Endothelial cell of umbilical vein (primary cell): ENCODE measurements around the gene NFIC. TPM values are rescaled to one million over a fixed set of nuclear protein-coding genes. Genes with fewer than 3 reads are reported as not detected.

Experiments used
- BruUV-seq: library from RNA; stranded (reverse); fragments of 400-500 nt; replicated peaks from 2 replicates; lab custom pipeline; 2021; lab: Mats Ljungman, UMichigan
- CTCF ChIA-PET: fragments of 300-600, 350-600 bp; sonication (Branson Sonifier 250); formaldehyde crosslinking; loops from one replicate; lab custom pipeline; 2021; ENCODE audit warnings: antibody characterized with exemption, inconsistent platforms; lab: Charles Lee
- POLR2A ChIA-PET: fragments of 300-600, 350-600 bp; sonication (Branson Sonifier 250); formaldehyde crosslinking; loops from one replicate; lab custom pipeline; 2021; ENCODE audit warnings: antibody characterized with exemption, inconsistent platforms; lab: Charles Lee
- DNase-seq: peaks from one replicate; pipeline ENCODE4 v3.0.0-alpha.2; 2011; ENCODE audit warnings: low read depth, low spot score
- FAIRE-seq: peaks from 2 replicates; lab custom pipeline; 2011; peaks lifted over from hg19 to GRCh38; lab: Jason Lieb, UNC
- H2AFZ ChIP-seq: 2 replicates; pipeline ENCODE4 v1.6.0; 2012; ENCODE audit warnings: low read depth, low read length, control low read depth, inconsistent platforms
- H3K27ac ChIP-seq: 2 replicates; pipeline ENCODE4 v1.5.1; 2011; ENCODE audit warnings: low read depth, mild to moderate bottlenecking, control low read depth, low read length, moderate library complexity; ENCODE audit not compliant: insufficient read depth
- H3K27me3 ChIP-seq, 2 experiments: 2 replicates each; pipeline versions ENCODE4 v1.6.0 to v1.6.1; 2011; ENCODE audit warnings: low read length in 2 of 2, mixed read lengths in 1 of 2; ENCODE audit not compliant: control insufficient read depth in 2 of 2, insufficient read depth in 2 of 2
- H3K36me3 ChIP-seq, 2 experiments: 2 replicates in 1 of 2; 3 replicates in 1 of 2; pipeline ENCODE4 v1.5.1; 2011; ENCODE audit warnings: low read length in 2 of 2, mild to moderate bottlenecking in 1 of 2, moderate library complexity in 1 of 2; ENCODE audit not compliant: control insufficient read depth in 2 of 2, insufficient read depth in 2 of 2; ENCODE audit errors: extremely low read depth in 1 of 2
- H3K4me1 ChIP-seq: 3 replicates; pipeline ENCODE4 v1.5.1; 2011; ENCODE audit warnings: mild to moderate bottlenecking, low read length; ENCODE audit not compliant: control insufficient read depth, insufficient read depth; ENCODE audit errors: extremely low read depth
- H3K4me2 ChIP-seq: 2 replicates; pipeline ENCODE4 v1.6.1; 2011; ENCODE audit warnings: low read length, control low read depth, mixed read lengths; ENCODE audit not compliant: insufficient read depth
- H3K4me3 ChIP-seq, 3 experiments: fragments of 200-600 bp in 1 of 3; sonication (generic), shearing (Covaris generic) in 1 of 3; replicated peaks in 1 of 3; 2 replicates each; pipeline ENCODE4 v1.5.1; 2011 to 2016; ENCODE audit warnings: control low read depth in 3 of 3, low read length in 3 of 3, mild to moderate bottlenecking in 2 of 3, inconsistent platforms in 1 of 3, low read depth in 1 of 3, moderate library complexity in 1 of 3; ENCODE audit not compliant: insufficient read depth in 1 of 3
- H3K79me2 ChIP-seq: 2 replicates; pipeline ENCODE4 v1.6.0; 2012; ENCODE audit warnings: low read length, inconsistent platforms; ENCODE audit not compliant: control insufficient read depth, insufficient read depth
- H3K9ac ChIP-seq: replicated peaks from 2 replicates; pipeline ENCODE3; 2011; ENCODE audit warnings: low read length, control low read depth; ENCODE audit not compliant: insufficient read depth; ENCODE audit errors: extremely low read depth
- H3K9me1 ChIP-seq: replicated peaks from 3 replicates; pipeline ENCODE4 v1.6.0; 2011; ENCODE audit warnings: mild to moderate bottlenecking, low read length; ENCODE audit not compliant: control insufficient read depth, insufficient read depth; ENCODE audit errors: extremely low read depth
- H3K9me3 ChIP-seq: replicated peaks from 2 replicates; pipeline ENCODE4 v1.5.1; 2012; ENCODE audit warnings: low read length, inconsistent platforms; ENCODE audit not compliant: control insufficient read depth, insufficient read depth
- H4K20me1 ChIP-seq: replicated peaks from 2 replicates; pipeline ENCODE3; 2011; ENCODE audit warnings: mild to moderate bottlenecking, low read length; ENCODE audit not compliant: control insufficient read depth, insufficient read depth; ENCODE audit errors: extremely low read depth
- EZH2 ChIP-seq: IDR thresholded peaks from 2 replicates; pipeline ENCODE4 v1.6.1; 2012; ENCODE audit warnings: borderline replicate concordance, low read depth, mild to moderate bottlenecking, moderate library complexity, low read length, inconsistent platforms; ENCODE audit not compliant: severe bottlenecking
- FOS ChIP-seq: IDR thresholded peaks from 2 replicates; pipeline ENCODE4 v1.6.1; 2011; ENCODE audit warnings: mild to moderate bottlenecking, low read length, moderate library complexity, borderline replicate concordance; ENCODE audit not compliant: insufficient read depth
- GATA2 ChIP-seq: IDR thresholded peaks from 2 replicates; pipeline ENCODE4 v1.7.0; 2011; ENCODE audit warnings: low read depth, mild to moderate bottlenecking, moderate library complexity, mixed read lengths, low read length; ENCODE audit not compliant: insufficient read length, insufficient read depth
- JUN ChIP-seq: IDR thresholded peaks from 2 replicates; pipeline ENCODE4 v1.6.1; 2011; ENCODE audit warnings: borderline replicate concordance, low read depth; ENCODE audit not compliant: insufficient read length, insufficient read depth
- MYC ChIP-seq: IDR thresholded peaks from one replicate; pipeline ENCODE4 v1.6.1; 2011; ENCODE audit warnings: mild to moderate bottlenecking, low read depth, low read length
- POLR2A ChIP-seq: IDR thresholded peaks from 2 replicates; pipeline ENCODE4 v1.6.1; 2012; ENCODE audit warnings: low read depth, mild to moderate bottlenecking, control low read depth, low read length
- POLR2AphosphoS5 ChIP-seq: IDR thresholded peaks from 2 replicates; pipeline ENCODE4 v1.6.1; 2012; ENCODE audit warnings: low read depth, mild to moderate bottlenecking, control low read depth, low read length, moderate library complexity; ENCODE audit not compliant: insufficient read depth
- dilution Hi-C: fragments of 300-500 bp; cut with MboI; formaldehyde crosslinking; loops from one replicate; pipeline ENCODE4 v1.15.0; 2019; ENCODE audit warnings: low sequenced_read_pairs; ENCODE audit not compliant: extremely low pct_ligation_motif_present
- intact Hi-C: fragments of 100-400 bp; cut with micrococcal nuclease; formaldehyde crosslinking; loops from one replicate; pipeline ENCODE4 v1.10.0; 2022
- polyA plus RNA-seq, 4 experiments: library from polyadenylated mRNA; depleted of rRNA in 3 of 4; stranded (reverse) in 3 of 4; unstranded in 1 of 4; fragments of >200 nt; gene quantifications; 2 replicates each; pipeline versions ENCODE4 v1.2.1 to v1.2.3, GENCODE V29; 2011 to 2012; ENCODE audit warnings: missing spikeins in 1 of 4
- total RNA-seq: library from RNA; stranded (reverse); gene quantifications from 2 replicates; pipeline ENCODE4 v1.2.3, GENCODE V29; 2021
- TF ChIP-seq, protein P1 (sequence below): IDR thresholded peaks from 2 replicates; pipeline ENCODE4 v1.6.1; 2011; ENCODE audit not compliant: insufficient read depth, insufficient read length
- TF ChIP-seq, protein P2 (sequence below), 2 donors: IDR thresholded peaks; 1 replicate in 1 of 2; 2 replicates in 1 of 2; pipeline ENCODE4 v1.5.1; 2011; ENCODE audit warnings: low read length in 2 of 2, mild to moderate bottlenecking in 2 of 2, moderate library complexity in 2 of 2, control low read depth in 1 of 2, inconsistent platforms in 1 of 2, low read depth in 1 of 2; ENCODE audit not compliant: insufficient read depth in 1 of 2; ENCODE audit errors: extremely low read depth in 1 of 2

NFIC gene
- total and polyA plus RNA-seq, 2 donors (not counting 3 experiments of a cell fraction or from before 2014, with no cell fraction given), result 11.4 to 133 TPM

DNA sequence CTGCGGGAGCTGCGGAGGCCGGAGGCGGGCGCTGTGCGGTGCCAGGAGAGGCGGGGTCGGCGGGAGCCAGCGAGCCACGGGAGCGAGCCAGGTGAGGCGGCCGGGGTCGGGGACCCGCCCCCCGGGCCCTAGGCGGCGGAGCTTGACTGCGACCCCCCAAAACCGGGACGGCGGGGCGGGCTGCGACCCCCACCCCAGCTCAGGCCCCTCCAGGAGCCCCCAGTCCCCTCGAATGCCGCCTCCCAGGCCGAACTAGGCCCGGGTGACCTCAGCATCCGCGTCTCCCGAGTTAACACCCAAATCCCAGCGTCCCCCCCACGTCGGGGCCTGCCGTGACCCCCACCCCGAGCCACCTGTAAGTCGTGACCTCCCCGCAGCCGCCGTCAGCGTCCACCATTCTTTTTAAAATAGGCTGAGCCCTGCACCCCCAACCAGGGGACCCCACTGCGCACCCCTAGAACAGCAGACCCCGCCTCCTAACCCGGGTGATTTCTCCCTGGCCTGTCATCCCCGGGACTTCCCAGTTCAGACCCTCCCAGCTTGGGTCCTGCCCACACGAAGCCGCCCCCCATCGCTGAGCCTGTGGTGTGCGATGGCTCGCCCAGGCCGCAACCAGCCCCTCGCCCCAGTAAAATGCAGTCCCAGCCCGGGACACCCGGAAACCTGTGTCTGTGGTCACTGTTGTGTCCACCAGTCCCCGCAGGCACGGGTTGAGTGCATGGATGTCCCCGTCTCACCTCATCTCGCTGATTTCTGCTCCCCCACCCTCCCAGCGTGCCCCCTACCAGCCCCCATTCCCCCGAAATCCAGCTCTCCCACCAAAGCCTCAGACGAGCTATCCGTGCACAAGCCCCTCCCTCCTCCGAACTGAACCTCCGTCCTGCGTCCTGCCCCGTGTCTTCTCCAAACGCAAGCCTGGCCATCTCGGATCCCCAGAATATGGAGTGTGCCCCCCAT lies 140.3 kb downstream of the NFIC start:
- TF ChIP-seq MYC, result no peak
- dilution Hi-C loops (no loop called here), intact Hi-C loops (loop anchor here (2.0 kb wide), 1 partner anchor 66 kb away; the partner anchor contains the start of gene HMG20B)
- Histone ChIP-seq H3K27ac (peak overlapping the region; percentile 48), H3K9me1 (no peaks in the 10 kb centered on the region), H4K20me1 (no peaks in the 10 kb centered on the region), H3K4me3 (peak overlapping the region; percentile 72 to 91 (median 77)), H3K36me3 (peaks cover 0 to 10% of the 10 kb centered on the region in 2 experiments), H3K4me1 (peaks cover 10% of the 10 kb centered on the region), H3K79me2 (peaks cover 55% of the 10 kb centered on the region), H3K27me3 (no peaks in the 10 kb centered on the region), H3K9ac (peak overlapping the region; percentile 85), H3K9me3 (no peaks in the 10 kb centered on the region), H3K4me2 (peak overlapping the region; percentile 73), H2AFZ (peak overlapping the region; percentile 49)
- DNase-seq (peak; percentile 14), FAIRE-seq (no peak)
- ChIA-PET CTCF (interaction anchor here (0.7 to 1.9 kb wide), 2 partner anchors 22 to 38 kb away, joined by 3 to 9 read pairs; no protein-coding TSS in a partner anchor), POLR2A (no interaction called here)
- BruUV-seq, result no TSS peak

DNA sequence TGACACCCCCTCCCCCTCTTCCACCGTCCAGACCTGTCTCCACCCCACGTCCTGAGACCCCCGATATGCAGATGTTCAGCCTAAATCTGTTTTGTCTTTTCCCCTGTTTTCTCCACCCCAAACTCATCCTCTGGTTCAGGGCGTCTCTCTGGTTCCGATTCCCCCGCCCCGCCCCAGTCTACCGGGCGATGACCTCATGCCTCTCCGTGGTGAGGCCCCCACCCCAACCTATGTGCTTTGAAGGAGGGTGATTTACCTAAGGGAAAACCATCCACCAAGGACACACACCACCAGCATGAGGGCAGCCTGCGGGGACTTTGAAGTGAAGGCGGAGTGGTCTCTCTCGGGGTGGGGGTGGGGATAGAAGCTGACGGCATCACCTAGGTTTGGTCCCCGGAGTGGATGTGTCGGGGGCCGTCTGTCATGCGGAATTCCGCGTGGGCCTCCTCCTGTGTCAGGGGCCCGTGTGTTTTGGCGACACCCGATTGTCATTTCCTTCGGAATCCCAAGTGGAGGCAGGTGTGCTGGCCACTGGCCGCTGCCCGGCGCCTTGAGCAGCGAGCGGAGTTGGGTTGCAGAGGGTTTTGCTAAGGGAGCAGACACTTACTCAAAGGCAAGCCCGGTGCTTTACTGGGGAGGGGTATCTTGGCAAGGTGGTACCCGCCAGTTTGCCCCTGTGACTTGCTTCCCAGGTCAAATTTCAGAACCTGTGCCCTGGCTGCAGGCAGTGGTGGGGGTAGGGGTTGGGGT lies 141.2 kb downstream of the NFIC start:
- no peaks in the 10 kb centered on the region for H4K20me1 ChIP-seq

More for the DNA sequence above, 141.2 kb downstream of the NFIC start:
- intact Hi-C loops, result loop anchor here (2.0 kb wide), 1 partner anchor 65 kb away; the partner anchor contains the start of gene HMG20B
- no peaks in the 10 kb centered on the region for H3K9me3 ChIP-seq
- BruUV-seq, result TSS peak; percentile 33
- peak overlapping the region; percentile 85 for H3K9ac ChIP-seq
- dilution Hi-C loops, result no loop called here
- H3K79me2 ChIP-seq, result peaks cover 63% of the 10 kb centered on the region
- DNase-seq (peak; percentile 11), FAIRE-seq (peak; percentile 75)
- ChIA-PET POLR2A (no interaction called here), CTCF (interaction anchor here (0.7 to 1.9 kb wide), 2 partner anchors 22 to 37 kb away, joined by 3 to 9 read pairs; no protein-coding TSS in a partner anchor)
- H3K4me1 ChIP-seq, result peaks cover 10% of the 10 kb centered on the region
- H3K27ac ChIP-seq, result peak overlapping the region; percentile 30
- H3K4me3 ChIP-seq, result peak overlapping the region; percentile 63 to 91 (median 77)
- no peaks in the 10 kb centered on the region for H3K9me1 ChIP-seq
- H2AFZ ChIP-seq, result no peak overlapping the region
- peaks cover 0 to 10% of the 10 kb centered on the region in 2 experiments for H3K36me3 ChIP-seq
- H3K4me2 ChIP-seq, result peak overlapping the region; percentile 73
- TF ChIP-seq FOS, result no peak
- TF ChIP-seq POLR2A, result no peak
- TF ChIP-seq EZH2, result no peak
- TF ChIP-seq JUN, result no peak
- TF ChIP-seq, protein P1, sequence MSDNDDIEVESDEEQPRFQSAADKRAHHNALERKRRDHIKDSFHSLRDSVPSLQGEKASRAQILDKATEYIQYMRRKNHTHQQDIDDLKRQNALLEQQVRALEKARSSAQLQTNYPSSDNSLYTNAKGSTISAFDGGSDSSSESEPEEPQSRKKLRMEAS, result no peak
- TF ChIP-seq MYC, result no peak
- no peak for TF ChIP-seq GATA2
- no peak for TF ChIP-seq POLR2AphosphoS5
- TF ChIP-seq, protein P2, sequence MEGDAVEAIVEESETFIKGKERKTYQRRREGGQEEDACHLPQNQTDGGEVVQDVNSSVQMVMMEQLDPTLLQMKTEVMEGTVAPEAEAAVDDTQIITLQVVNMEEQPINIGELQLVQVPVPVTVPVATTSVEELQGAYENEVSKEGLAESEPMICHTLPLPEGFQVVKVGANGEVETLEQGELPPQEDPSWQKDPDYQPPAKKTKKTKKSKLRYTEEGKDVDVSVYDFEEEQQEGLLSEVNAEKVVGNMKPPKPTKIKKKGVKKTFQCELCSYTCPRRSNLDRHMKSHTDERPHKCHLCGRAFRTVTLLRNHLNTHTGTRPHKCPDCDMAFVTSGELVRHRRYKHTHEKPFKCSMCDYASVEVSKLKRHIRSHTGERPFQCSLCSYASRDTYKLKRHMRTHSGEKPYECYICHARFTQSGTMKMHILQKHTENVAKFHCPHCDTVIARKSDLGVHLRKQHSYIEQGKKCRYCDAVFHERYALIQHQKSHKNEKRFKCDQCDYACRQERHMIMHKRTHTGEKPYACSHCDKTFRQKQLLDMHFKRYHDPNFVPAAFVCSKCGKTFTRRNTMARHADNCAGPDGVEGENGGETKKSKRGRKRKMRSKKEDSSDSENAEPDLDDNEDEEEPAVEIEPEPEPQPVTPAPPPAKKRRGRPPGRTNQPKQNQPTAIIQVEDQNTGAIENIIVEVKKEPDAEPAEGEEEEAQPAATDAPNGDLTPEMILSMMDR (IDR thresholded peaks at IDR 0.05; ENCODE audit: extremely low read depth in 1 of 2, insufficient read depth in 1 of 2, low read depth in 1 of 2, low read length in 2 of 2), result no peak
- H3K27me3 ChIP-seq, result no peaks in the 10 kb centered on the region
